ENCODE results near the gene PDE5A.

- TF ChIP-seq TAF1 (IDR thresholded peaks at IDR 0.05; ENCODE audit: borderline replicate concordance, insufficient read depth, low read length): no peak
- TF ChIP-seq SIN3A (IDR thresholded peaks at IDR 0.05; ENCODE audit: borderline replicate concordance, insufficient read depth, low read length): no peak
- no peak for TF ChIP-seq POLR2AphosphoS5 (IDR thresholded peaks at IDR 0.05; ENCODE audit: low read depth, low read length)
- TF ChIP-seq, protein P1, sequence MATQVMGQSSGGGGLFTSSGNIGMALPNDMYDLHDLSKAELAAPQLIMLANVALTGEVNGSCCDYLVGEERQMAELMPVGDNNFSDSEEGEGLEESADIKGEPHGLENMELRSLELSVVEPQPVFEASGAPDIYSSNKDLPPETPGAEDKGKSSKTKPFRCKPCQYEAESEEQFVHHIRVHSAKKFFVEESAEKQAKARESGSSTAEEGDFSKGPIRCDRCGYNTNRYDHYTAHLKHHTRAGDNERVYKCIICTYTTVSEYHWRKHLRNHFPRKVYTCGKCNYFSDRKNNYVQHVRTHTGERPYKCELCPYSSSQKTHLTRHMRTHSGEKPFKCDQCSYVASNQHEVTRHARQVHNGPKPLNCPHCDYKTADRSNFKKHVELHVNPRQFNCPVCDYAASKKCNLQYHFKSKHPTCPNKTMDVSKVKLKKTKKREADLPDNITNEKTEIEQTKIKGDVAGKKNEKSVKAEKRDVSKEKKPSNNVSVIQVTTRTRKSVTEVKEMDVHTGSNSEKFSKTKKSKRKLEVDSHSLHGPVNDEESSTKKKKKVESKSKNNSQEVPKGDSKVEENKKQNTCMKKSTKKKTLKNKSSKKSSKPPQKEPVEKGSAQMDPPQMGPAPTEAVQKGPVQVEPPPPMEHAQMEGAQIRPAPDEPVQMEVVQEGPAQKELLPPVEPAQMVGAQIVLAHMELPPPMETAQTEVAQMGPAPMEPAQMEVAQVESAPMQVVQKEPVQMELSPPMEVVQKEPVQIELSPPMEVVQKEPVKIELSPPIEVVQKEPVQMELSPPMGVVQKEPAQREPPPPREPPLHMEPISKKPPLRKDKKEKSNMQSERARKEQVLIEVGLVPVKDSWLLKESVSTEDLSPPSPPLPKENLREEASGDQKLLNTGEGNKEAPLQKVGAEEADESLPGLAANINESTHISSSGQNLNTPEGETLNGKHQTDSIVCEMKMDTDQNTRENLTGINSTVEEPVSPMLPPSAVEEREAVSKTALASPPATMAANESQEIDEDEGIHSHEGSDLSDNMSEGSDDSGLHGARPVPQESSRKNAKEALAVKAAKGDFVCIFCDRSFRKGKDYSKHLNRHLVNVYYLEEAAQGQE (IDR thresholded peaks at IDR 0.05; ENCODE audit: insufficient read depth in 1 of 2, low read depth in 2 of 2, low read length in 2 of 2): no peak
Observed at GRCh38 chr4:119501740-119502139, 126.9 kb downstream of the PDE5A start.

All from PFSK-1 (cell line).